HG03039 (cell line): ENCODE data around the gene OR4C16.

Experiments used
- ATAC-seq: cut with Tn5 transposase; IDR thresholded peaks from one replicate; pipeline ENCODE4 v1.9.1; 2021; ENCODE audit warnings: mild to moderate bottlenecking, moderate library complexity; ENCODE audit not compliant: unreplicated experiment

The OR4C16 gene

DNA sequence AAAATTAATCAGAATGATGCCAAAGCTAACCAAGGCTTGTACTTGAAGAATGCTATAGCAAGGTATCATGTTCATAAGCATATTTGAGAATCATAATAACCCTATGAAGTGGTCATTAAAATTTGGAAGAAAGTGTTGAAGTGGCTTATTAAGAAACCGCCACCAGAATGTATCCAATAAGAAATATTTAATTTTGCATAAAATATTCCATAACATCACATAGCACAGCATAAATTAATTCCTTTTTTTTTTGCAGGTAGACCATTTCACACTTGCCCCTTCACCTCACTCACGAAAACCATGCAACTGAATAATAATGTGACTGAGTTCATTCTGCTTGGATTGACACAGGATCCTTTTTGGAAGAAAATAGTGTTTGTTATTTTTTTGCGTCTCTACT lies at the start of gene OR4C16:
TSS of gene OR4C16 (plus strand) at position 301 of the 400 bp plus-strand sequence. CDS start at position 301, 0 bp downstream.
- no peak for ATAC-seq

DNA sequence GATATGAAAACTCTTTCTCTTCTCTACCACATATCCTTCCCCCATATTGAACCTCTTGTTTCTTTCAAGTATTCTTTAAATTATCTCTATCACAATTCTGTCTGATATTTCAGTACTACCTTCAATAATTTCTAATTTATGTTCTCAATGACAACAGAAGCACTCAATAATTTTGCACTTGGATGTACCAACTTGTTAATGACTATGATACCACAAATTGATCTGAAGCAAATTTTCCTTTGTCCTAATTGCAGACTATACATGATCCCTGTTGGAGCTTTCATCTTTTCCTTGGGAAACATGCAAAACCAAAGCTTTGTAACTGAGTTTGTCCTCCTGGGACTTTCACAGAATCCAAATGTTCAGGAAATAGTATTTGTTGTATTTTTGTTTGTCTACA lies 17.8 kb upstream of the OR4C16 start, which contains the start of gene OR4C15:
TSS of gene OR4C15 (plus strand) at position 301 of the 400 bp plus-strand sequence. CDS start at position 301, 0 bp downstream.
- no peak for ATAC-seq

- ATAC-seq, result no peak
Measured at GRCh38 chr11:55572548-55572947, 620 bp downstream of the OR4C16 start.

DNA sequence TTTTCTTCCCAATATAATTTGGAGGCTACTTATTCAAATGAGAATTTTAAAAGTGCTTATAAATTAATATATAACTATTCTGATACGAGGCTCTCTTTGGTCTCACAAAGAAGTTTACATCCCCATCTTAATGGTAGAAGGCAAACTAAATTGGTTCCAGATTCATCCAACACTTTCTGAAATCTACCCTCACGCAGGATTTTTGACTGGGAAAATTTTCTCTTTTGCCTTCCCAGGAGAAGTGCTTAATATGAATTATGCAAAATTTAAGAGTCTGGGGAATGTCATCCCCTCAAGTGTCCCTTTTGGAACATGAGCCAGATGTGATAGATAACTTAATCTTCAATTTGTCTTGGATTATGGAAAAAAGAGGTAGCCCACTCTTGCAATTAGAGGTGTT lies 35.6 kb downstream of the OR4C16 start, which contains the start of gene OR4C11:
TSS of gene OR4C11 (minus strand) at position 101 of the 400 bp plus-strand sequence. CDS start 3,272 bp downstream, outside the sequence.
- no peak for ATAC-seq
